ACC112 (cell line): ENCODE data around the gene RSU1.

ENCODE experiments used
- H2AFZ ChIP-seq: fragments of 200-600 bp; sonication (generic); one replicate; pipeline ENCODE4 v1.6.0; 2017; ENCODE audit warnings: antibody characterized with exemption, low read length; ENCODE audit not compliant: unreplicated experiment
- H3K27ac ChIP-seq: fragments of 200-600 bp; sonication (generic); 2 replicates; pipeline ENCODE4 v1.5.1; 2014; ENCODE audit warnings: low read depth, mild to moderate bottlenecking, antibody characterized with exemption, low read length, moderate library complexity
- H3K27me3 ChIP-seq: fragments of 200-600 bp; sonication (generic); 2 replicates; pipeline ENCODE4 v1.6.1; 2014; ENCODE audit warnings: mild to moderate bottlenecking, antibody characterized with exemption, low read length, moderate library complexity, mixed read lengths; ENCODE audit not compliant: insufficient read depth
- H3K36me3 ChIP-seq: fragments of 200-600 bp; sonication (generic); 2 replicates; pipeline ENCODE4 v1.6.1; 2016; ENCODE audit warnings: mild to moderate bottlenecking, antibody characterized with exemption, low read length, moderate library complexity, mixed read lengths; ENCODE audit not compliant: insufficient read depth
- H3K4me1 ChIP-seq: fragments of 200-600 bp; sonication (generic); one replicate; pipeline ENCODE4 v1.6.1; 2016; ENCODE audit warnings: low read length, mixed read lengths; ENCODE audit not compliant: insufficient read depth, unreplicated experiment, control insufficient read depth
- H3K4me3 ChIP-seq: fragments of 200-600 bp; sonication (generic); 2 replicates; pipeline ENCODE4 v1.5.1; 2014; ENCODE audit warnings: mild to moderate bottlenecking, low read depth, low read length
- H3K79me2 ChIP-seq: fragments of 200-600 bp; sonication (generic); one replicate; pipeline ENCODE4 v1.6.0; 2016; ENCODE audit warnings: low read length; ENCODE audit not compliant: control insufficient read depth, unreplicated experiment, insufficient read depth

RSU1 gene

DNA sequence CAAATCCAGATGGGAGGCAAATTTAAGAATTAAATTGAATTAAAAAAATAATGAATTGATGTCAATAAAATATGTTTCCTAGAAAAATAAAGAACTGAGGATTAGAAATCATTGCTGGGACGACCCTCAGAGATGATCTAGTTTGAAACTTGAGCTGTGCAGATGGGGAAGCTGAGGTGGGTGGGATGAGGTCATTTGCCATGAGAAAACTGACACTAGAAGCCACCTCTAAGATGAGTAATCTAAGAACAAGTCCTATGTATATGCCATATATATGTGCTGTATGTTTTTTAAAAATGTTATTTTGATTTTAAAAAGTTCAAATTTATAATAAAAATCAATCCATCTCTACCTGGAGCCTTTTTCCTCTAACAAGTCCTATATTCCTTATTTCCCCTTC lies 135.7 kb downstream of the RSU1 start:
- H3K27me3 ChIP-seq = no peaks in the 10 kb centered on the region

DNA sequence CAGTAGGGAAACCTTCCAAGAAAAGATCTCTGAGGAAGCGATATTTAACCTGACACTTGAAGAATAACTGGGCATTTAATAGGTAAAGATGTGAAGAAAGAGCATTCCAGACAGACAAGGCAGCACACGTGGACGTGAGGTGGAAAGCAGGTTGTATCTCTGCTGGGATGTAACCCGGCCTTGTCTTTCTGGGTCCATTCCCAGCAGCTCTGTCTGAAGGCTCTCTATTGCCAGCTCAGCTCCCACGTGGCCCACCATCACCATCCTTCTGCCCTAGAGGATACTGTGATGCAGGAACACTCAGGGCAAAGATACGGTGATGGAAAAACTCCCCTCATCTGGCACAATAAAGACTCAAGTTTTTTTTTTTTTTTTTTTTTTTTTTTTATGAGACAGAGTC lies 137.7 kb downstream of the RSU1 start:
- H3K36me3 ChIP-seq = no peaks in the 10 kb centered on the region
- H3K4me3 ChIP-seq = no peak overlapping the region
- H3K27ac ChIP-seq = no peak overlapping the region
- H2AFZ ChIP-seq = no peak overlapping the region
- no peaks in the 10 kb centered on the region for H3K4me1 ChIP-seq
- no peaks in the 10 kb centered on the region for H3K27me3 ChIP-seq
- H3K79me2 ChIP-seq = no peaks in the 10 kb centered on the region

More for the DNA sequence above, 135.7 kb downstream of the RSU1 start:
- Histone ChIP-seq H3K79me2 (no peaks in the 10 kb centered on the region), H3K27ac (no peak overlapping the region), H3K4me1 (no peaks in the 10 kb centered on the region), H3K36me3 (no peaks in the 10 kb centered on the region), H2AFZ (no peak overlapping the region), H3K4me3 (no peak overlapping the region)

DNA sequence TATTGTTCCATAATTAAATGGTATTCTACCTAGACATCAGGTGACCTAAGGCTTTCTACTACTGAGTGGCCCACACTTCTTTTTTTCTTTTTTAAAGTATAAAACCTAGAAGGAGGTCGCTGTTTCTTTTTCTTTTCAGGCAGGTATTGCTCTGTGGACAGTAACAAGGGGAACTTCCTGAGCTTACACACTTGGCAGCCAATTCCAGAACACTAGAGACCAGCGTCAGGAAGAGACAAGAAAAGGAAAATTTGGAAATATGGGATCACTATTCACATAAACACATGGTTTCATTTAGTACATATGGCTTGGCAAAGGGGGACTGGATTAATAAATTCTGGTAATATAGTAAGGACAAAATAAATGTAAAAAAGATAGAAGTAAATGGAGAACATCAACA lies 141.9 kb downstream of the RSU1 start:
- Histone ChIP-seq H3K4me3 (no peak overlapping the region), H2AFZ (no peak overlapping the region), H3K4me1 (no peaks in the 10 kb centered on the region), H3K27me3 (no peaks in the 10 kb centered on the region), H3K79me2 (no peaks in the 10 kb centered on the region), H3K36me3 (no peaks in the 10 kb centered on the region), H3K27ac (no peak overlapping the region)

DNA sequence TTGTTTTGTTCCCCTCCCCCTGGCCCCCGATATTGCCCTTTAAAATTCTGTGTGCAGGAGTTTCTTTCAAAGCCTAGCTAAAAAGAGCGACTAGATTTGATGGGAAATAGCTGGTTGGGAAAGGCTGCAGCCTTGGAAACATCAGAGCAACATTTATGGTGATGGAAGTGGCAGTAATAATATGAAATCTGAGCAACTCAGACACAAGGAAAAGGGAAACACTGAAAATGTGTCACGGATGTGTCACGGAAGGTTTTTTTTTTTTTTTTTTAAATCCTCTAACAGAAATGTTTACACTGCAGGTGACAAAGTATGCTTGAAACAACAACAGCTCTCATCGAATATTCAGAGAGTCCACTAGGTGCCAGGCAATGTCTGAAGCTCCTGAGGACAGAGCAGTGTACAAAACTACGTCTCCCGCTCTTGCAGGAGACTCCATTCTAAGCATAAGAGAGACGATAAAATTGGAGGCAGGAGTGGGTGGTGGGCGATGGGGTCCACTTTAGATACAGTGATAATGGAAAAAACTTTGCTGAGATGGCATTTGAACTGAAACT lies 143.0 kb downstream of the RSU1 start:
- Histone ChIP-seq H3K4me3 (no peak overlapping the region), H2AFZ (no peak overlapping the region), H3K79me2 (no peaks in the 10 kb centered on the region), H3K36me3 (no peaks in the 10 kb centered on the region), H3K27ac (no peak overlapping the region), H3K4me1 (no peaks in the 10 kb centered on the region), H3K27me3 (no peaks in the 10 kb centered on the region)

DNA sequence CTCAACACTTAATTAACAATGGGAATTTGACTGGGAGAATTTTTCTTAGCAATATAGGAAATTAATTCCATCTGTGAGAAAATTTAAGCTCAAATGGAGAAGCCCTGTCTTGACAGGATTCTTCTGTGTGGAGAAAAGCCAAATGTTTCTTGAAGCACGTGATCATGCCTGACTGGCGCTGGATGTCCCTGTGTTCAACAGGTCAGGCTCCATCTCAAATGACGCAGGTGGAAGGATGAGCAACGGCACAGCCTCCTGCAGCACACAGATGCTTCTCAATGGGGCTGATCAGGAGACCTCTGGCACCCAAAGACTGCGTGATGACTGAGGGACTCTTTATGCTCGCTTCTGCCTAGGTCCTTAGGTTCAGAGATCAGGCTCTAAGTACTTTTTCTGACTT lies 143.8 kb downstream of the RSU1 start:
- Histone ChIP-seq H3K4me3 (no peak overlapping the region), H2AFZ (no peak overlapping the region), H3K4me1 (no peaks in the 10 kb centered on the region), H3K27me3 (no peaks in the 10 kb centered on the region), H3K79me2 (no peaks in the 10 kb centered on the region), H3K36me3 (no peaks in the 10 kb centered on the region), H3K27ac (no peak overlapping the region)

DNA sequence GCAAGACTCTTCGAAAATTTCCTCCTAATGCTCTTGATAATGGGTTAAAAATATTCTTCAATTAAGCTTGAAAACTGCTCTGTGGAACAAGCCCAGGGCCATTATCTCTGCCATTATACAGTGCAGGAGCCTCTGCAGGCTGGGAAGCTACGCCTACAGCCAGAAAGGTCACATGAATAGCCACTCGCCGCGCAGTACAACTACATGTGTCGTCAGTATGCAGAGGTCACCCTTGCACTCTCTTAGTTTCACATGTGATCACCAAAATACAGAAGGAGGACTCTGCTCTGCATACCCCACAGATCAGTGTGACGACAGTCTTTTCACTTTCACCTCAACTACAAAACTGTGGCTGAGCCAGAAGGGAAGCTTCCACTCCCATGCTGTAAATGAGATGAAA lies 153.8 kb downstream of the RSU1 start:
- Histone ChIP-seq H3K4me1 (no peaks in the 10 kb centered on the region), H2AFZ (no peak overlapping the region), H3K36me3 (no peaks in the 10 kb centered on the region), H3K79me2 (no peaks in the 10 kb centered on the region), H3K27me3 (no peaks in the 10 kb centered on the region), H3K4me3 (no peak overlapping the region), H3K27ac (no peak overlapping the region)

DNA sequence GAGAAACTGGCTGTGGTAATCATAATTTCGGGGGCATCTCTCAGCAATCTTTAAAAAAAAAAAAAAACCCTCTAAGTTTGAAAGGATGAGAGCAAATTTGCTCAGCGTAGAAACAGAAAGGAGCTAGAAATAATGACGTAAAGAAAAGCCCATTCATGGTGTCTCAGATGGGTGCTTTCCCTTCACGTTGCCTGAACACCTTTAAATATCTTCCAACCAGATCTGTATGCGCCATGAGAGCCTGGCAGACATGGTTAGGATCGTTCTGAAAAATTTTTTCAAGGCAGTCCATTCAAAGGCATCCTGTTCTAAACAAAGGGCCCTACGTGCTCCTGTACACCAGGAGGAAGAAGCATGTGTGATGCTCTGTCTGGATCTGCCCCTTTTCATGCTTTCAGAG lies 154.3 kb downstream of the RSU1 start:
- H3K36me3 ChIP-seq = no peaks in the 10 kb centered on the region
- no peaks in the 10 kb centered on the region for H3K4me1 ChIP-seq
- no peak overlapping the region for H3K27ac ChIP-seq
- H2AFZ ChIP-seq = no peak overlapping the region
- H3K79me2 ChIP-seq = no peaks in the 10 kb centered on the region
- no peaks in the 10 kb centered on the region for H3K27me3 ChIP-seq
- no peak overlapping the region for H3K4me3 ChIP-seq

DNA sequence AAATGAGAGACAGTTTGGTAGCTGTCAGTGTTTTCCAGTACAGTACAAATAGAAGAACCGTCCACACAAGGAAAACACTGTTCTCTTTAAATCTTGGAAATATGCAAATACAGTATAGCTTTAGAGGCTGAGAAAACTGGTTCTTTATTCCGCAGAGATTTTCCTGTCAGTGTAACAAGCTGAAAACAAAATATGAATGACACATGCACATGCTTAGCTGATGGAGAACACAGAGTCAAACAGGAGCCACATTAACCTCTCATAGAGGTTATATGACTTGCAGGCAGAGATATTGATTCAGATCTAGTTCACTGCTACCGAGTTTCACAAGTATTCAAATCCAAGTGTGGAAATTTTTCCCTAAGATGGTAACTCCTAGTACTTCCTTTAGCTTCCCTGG lies 160.3 kb downstream of the RSU1 start:
- Histone ChIP-seq H3K4me1 (no peaks in the 10 kb centered on the region), H3K27ac (no peak overlapping the region), H3K36me3 (no peaks in the 10 kb centered on the region), H3K79me2 (no peaks in the 10 kb centered on the region), H3K4me3 (no peak overlapping the region), H2AFZ (no peak overlapping the region), H3K27me3 (no peaks in the 10 kb centered on the region)

DNA sequence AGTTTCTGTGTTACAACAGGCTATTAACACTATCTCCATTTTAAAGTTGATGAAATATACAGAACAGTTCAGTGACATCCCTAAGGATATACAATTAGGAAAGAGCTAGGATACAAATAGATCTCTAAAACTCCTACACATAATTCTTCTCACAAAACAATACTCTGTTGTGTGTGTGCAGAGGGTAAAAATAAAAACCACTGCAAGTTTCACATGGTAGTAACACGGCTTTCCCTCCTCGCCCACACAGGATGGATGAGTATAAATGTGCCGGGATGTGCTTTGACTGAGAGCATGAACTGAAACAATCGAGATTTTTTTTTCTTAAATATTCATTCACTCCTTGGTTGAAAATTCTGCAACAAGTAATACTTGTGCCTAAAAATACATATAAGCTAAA lies 164.0 kb downstream of the RSU1 start:
- no peak overlapping the region for H2AFZ ChIP-seq
- no peak overlapping the region for H3K27ac ChIP-seq
- no peaks in the 10 kb centered on the region for H3K27me3 ChIP-seq
- H3K79me2 ChIP-seq = no peaks in the 10 kb centered on the region
- H3K4me1 ChIP-seq = no peaks in the 10 kb centered on the region
- no peak overlapping the region for H3K4me3 ChIP-seq
- no peaks in the 10 kb centered on the region for H3K36me3 ChIP-seq

DNA sequence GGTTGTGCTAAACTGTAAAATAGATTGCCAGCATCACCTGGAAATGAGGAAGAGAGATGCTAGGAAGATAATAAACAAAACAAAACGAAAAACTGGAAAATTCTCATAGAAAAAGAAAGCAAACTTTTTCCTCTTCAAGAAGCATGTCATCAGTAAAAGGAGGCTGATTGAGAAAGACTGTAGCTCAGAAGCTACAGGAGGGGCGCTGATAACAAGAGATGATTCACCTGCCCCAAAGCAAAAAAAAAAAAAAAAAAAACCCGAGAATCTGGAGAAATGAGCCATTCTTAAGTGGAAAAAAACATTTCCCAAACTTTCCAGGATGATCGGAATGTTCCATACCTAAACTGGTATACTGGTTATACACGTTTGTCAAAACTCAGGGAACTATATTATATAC lies 165.1 kb downstream of the RSU1 start:
- no peaks in the 10 kb centered on the region for H3K79me2 ChIP-seq
- H3K27me3 ChIP-seq = no peaks in the 10 kb centered on the region
- H2AFZ ChIP-seq = no peak overlapping the region
- H3K4me3 ChIP-seq = no peak overlapping the region
- no peaks in the 10 kb centered on the region for H3K4me1 ChIP-seq
- H3K27ac ChIP-seq = no peak overlapping the region
- no peaks in the 10 kb centered on the region for H3K36me3 ChIP-seq

DNA sequence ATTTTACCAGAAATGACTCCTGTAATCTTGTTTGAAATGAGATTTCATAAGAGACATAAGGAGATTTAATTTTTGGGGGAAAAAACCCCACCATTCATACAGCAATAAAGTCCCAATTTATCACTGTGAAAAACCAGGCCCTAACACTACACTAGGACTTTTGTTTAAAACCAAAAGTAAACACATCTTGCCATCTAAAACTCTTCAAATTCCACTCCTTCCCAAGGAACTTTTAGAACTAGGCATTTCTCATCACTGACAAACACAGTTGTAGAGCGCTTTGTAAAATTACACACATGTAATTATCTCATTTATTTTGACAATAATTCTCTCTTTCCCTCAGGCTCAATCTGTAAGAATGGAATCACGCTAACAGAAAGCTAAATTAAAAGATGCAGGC lies 167.5 kb downstream of the RSU1 start:
- Histone ChIP-seq H3K4me1 (no peaks in the 10 kb centered on the region), H3K79me2 (no peaks in the 10 kb centered on the region), H3K27ac (no peak overlapping the region), H2AFZ (no peak overlapping the region), H3K4me3 (no peak overlapping the region), H3K36me3 (no peaks in the 10 kb centered on the region), H3K27me3 (no peaks in the 10 kb centered on the region)
